Stimulated activated CD4-positive, alpha-beta T cell treated with anti-CD3 and anti-CD28 coated beads, Interleukin-2, amount 100 ng/mL, for 4 hours (primary cell): ENCODE measurements around the gene SLC52A3.
"Not testable (repeated sequence)": the region's sequence is repeated elsewhere in the genome, so short reads cannot be mapped to it uniquely, and the experiment has no call there.

Source experiments
- DNase-seq: peaks from one replicate; pipeline ENCODE4 v3.0.0-alpha.2; 2020; ENCODE audit warnings: low read depth

Gene SLC52A3

DNA sequence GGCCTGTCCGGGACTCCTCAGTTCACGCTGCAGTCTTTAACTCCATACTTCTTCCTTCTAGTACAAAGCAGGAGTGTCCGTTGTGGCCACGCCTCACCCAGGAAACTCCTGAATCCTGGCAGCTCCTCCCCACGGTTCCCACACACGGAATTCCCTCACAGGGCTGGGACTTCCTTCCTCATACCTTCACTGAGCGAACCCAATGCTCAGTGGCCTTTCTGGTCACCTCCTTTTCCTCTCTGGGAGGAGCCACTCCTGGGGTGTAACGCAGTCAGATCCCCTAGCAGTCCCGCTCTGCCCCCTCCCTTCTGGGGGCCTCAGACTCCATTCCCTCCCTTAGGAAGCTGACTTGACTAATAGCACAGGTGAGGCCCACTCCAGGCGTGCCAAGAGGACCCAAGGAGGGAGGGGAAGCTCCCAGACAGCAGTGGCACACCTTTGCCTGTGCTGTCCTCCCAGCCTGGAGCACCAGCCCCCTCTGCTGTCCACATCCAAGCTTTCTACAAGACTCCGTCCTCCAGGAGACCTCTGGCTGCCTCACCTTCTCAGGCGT lies at the start of gene SLC52A3:
SLC52A3 (minus strand) TSS at position 75 of the 553 bp plus-strand sequence. CDS start 2,726 bp downstream, outside the sequence.
- no peak for DNase-seq

DNA sequence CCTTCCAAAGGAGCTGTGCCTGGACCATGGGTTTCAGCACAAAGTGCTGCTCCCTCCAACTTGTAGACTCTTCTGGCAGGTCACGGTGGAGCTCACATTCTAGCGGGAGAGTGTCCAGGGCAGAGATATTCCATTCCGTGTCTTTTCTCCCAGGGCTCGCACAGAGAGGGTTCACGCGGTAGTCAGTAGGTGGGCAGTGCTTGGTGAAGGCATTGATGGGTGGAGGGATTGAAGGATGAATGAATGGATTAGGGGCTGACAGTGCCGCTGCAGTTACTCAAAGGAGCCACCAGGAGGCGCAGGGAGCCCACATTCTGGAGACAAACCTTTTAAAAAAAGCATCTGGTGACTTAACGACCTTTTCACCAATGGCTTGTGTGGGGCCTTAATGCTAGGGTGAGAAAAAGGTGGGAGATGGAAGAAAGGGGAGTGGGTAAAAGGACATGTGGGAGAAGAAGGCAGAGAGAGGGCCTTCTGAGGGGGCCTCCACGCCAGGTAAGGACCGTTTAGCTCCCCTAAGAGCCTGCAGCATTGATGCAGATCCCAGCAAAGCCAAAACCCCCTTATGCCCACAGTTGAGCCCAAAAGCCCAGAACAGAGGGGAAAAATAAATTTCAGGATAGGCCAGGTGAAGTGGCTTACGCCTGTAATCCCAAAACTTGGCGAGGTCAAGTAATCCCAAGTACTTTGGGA lies 47.8 kb upstream of the SLC52A3 start:
- DNase-seq: peak; percentile 52

DNA sequence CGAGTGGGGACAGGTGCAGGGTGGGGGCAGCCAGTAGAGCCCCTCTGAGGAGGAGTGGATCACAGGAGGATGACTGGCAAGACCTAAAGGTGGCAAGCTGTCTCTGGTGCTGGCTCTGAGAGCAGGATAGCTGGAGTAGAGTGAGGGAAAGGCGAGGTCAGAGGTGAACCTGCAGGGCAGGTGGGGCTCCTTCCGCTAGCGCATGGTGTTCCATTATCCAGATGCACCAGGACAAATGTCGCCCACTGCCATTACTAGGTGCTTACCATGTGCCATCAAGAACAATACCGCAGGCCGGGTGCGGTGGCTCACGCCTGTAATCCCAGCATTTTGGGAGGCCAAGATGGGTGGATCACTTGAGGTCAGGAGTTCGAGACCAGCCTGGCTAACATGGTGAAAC lies 46.9 kb upstream of the SLC52A3 start:
- no peak for DNase-seq

DNA sequence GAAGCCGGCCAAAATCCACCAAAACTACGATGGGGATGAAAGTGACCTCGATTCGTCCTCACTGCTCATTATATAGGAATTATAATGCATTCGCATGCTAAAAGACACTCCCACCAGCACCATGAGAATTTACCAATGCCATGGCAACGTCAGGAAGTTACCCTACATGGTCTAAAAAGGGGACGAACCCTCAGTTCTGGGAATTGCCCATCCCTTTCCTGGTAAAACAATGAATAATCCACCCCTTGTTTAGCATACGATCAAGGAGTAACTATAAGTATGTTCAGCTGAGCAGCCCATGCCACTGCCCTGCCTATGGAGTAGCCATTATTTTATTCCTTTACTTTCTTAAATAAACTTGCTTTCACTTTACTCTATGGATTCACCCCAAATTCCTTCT lies 45.1 kb upstream of the SLC52A3 start:
- DNase-seq: no peak

DNA sequence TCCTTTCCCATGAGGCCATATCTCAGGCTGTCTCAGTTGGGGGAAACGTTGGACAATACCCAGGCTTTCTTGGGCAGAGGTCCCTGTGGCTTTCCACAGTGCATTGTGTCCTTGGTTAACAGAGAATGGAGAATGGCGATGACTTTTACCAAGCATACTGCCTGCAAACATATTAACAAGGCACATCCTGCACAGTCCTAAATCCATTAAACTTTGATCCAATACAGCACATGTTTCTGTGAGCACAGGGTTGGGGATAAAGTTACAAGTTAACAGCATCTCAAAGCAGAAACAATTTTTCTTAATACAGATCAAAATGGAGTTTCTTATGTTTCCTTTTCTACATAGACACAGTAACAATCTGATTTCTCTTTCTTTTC lies 44.1 kb upstream of the SLC52A3 start:
- not testable (repeated sequence) for DNase-seq

DNA sequence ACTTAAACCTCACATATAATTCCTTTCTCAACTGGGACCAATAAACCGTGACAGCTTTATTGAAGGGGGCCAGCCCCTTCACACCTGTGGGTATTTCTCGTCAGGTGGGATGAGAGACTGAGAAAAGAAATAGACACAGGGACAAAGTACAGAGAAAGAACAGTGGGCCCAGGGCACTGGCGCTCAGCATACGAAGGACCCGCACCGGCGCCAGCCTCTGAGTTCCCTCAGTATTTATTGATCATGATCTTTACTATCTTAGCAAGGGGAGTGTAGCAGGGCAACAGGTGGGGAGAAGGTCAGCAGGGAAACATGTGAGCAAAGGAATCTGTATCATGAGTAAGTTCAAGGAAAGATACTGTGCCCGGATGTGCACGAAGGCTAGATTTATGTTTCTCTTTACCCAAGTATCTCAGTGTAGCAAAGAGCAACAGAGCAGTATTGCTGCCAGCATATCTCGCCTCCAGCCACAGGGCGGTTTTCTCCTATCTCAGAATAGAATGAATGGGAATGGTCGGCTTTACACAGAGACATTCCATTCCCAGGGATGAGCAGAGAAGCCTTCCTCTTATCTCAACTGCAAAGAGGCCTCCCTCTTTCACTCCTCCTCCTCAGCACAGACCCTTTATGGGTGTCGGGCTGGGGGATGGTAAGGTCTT lies 43.6 kb upstream of the SLC52A3 start:
- not testable (repeated sequence) for DNase-seq

DNA sequence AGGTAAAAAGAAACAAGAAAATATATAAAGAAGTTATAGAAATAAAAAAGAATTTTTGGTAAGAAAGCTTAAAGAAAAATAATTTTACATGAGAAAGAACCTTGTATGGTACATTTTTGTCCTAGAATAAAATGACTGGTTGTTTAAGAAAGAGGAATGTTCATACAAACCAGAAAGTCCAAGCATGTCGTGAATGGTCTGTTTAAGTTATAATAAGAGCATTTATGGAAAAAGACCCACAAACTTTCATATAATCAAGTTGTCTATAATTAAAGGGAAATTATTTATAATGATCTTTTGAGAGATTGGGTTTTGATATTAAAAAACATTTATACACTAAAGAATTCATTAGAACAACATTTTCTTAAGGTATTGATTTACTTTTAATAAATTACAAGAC lies 37.4 kb upstream of the SLC52A3 start:
- DNase-seq: no peak

DNA sequence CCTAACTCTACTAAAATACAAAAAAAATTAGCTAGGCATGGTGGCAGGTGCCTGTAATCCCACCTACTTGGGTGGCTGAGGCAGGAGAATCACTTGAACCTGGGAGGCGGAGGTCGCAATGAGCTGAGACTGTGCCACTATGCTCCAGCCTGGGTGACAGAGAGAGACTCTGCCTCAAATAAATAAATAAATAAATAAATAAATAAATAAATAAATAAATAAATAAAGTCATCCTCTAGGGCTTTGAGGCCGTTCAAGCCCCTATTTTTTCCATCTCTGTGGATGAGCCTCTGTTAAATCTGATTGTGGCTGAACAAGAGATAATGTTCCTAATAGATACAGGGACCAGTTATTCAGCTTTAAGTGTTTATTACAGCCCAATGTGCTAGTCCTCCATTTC lies 33.4 kb upstream of the SLC52A3 start:
- no peak for DNase-seq

DNA sequence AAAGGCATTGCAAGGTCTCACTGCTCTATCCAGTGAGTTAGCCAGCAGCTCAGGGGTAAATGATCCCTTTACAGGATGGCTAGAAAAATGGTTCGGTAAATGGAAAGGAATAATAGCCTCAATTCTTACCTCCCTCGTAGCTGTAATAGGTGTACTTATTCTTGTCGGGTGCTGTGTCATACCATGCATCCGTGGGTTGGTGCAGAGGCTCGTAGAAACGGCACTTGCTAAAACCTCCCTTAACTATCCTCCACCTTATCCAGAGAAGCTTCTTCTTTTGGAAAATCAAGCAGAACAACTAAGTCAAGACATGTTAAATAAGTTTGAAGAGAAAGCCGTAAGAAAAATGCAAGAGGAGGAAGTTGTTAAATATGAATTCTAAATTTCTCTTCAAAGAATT lies 31.7 kb upstream of the SLC52A3 start:
- DNase-seq: not testable (repeated sequence)

DNA sequence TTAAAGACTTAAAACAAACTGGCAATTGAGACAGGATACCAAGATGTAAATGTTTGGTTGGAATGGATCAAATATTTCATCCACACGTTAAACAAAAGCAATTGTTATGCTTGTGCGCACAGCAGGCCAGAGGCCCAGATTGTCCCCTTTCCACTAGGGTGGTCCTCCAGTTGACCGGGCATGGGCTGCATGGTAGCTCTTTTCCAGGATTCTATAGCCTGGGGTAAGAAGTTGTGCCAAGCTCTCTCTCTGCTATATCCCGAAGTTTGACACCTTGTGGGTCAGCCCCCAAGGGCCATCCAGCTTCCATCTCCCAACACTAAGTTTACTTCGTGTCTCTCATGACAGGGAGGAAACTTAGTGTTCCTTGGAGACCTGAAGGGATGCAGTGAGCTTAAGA lies 30.4 kb upstream of the SLC52A3 start:
- DNase-seq: not testable (repeated sequence)

DNA sequence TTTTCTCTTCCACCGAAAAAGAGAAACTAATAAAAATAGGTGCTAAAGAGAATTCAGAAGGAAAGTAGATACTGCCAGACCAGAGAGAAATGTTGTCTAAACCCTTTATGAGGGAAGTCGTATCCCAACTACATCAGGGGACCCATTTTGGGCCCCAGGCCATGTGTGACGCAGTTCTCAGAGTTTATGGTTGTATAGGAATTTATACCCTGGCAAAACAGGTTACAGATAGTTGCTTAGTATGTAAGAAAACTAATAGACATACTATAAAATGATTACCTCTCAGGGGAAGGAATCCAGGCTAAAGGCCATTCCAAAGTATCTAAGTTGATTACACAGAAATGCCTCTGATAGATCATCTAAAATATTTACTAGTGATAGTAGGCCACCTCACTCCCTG lies 28.6 kb upstream of the SLC52A3 start:
- no peak for DNase-seq

DNA sequence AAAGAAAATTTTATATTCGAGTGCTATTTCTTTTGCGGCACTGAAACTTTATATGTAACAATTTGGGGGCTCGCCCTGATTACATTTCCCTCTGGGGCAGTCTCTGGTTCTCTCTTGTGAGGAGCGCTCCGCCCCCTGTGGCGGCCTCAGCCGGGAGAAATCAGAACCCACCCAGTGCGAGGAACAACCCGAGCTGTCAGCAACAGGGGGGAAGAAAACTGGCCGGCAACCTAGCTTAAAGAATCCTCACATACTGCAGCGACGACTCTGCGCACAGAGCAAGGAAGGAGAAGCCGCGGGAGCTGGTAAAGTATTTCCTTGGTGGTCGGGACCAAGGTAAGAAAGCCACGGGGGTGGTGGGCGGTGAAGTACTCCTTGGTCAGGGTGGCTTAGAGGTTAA lies 23.9 kb upstream of the SLC52A3 start:
- DNase-seq: no peak

DNA sequence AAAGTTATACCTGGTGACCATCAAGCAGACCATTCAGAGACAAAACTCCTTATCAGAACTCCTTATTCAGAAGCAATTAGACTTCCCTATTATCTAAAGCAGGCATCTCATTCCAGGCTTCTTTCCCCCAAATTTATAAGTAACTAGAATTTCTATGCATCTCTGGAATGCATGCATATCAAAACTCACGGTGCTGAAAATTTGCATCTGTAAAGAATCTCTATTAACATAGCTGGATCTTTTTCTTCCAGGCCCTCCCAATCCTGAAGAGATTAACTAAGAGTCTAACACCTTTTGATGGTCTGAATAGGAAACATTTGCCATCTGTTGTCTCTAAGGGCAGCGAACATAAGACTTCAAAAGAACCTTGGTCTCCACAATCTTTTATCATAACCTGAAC lies 22.8 kb upstream of the SLC52A3 start:
- DNase-seq: no peak

DNA sequence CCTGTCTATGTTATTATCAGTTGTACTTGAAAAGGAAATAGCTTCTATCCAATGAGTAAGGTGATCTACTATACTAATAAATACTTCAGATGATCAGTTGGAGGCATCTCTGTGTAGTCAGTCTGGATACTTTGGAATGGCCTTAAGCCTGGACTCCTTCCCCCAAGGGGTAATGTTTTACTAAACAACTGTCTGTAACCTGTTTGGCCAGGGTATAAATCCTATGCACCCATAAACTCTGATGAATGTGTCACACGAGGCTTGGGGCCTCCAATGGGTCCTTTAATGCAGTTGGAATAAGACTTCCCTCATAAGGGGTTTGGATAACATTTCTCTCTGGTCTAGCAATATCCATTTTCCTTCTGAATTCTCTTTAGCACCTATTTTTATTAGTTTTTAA lies 19.5 kb upstream of the SLC52A3 start:
- DNase-seq: no peak

DNA sequence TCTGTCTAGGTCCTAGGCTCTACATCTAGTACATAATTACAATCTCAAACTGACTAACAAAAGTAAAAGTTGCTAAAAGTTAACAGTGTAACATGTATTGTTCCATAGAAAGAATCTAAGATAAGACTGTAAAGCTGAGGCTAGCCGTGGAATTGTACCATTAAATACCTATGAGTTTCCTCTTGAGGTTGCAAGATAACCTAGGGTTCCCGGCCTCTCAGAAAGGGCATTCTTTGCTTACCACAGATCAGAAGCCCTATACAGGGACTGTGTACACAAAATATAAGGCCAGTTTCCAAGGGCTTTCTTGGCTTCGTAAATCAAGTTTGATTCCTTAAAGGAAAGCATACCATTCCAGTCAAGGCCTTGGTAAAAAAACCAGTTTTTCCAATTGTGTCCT lies 11.5 kb upstream of the SLC52A3 start:
- DNase-seq: no peak

DNA sequence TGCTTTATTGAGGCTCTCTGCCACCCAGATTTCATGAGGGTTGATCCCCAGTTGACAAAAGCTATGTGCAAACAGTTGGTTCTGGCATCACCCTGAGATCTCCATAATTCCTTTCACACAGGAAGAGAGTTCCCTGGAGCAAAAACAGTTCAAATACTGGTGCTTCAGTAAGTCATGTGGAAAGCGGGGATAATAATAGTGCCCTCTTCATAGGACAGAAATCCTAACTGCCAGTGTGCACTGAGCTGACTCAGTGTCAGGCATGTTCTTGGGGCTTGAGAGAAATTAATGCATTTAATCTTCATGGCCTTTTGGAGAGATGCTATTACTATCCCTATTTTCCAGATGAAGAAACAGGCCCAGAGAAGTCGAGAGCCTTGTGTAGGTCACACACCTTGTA lies 7.9 kb upstream of the SLC52A3 start:
- no peak for DNase-seq

DNA sequence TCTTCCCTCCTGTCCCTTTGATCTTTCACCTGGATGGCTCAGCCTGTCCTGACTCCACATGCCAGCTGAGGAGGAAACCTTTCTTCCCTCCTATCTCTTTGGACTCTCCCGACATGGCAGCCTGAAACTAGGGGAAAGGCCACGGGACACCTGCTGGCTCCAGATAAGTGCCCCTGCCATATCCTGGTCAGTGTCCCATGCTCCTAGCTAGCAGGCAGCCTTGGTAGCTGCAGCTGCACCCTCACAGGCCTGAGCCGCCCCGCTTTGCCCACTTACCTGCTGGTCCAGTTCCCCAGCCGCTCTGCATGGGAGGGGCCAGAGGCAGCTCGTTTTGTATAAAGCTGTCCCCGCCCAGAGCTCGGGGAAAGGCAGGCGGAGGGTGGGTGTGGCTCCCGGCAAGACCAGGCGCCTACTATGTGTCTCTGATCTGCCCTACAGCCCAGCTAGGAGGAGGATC lies 7.4 kb upstream of the SLC52A3 start:
- no peak for DNase-seq

DNA sequence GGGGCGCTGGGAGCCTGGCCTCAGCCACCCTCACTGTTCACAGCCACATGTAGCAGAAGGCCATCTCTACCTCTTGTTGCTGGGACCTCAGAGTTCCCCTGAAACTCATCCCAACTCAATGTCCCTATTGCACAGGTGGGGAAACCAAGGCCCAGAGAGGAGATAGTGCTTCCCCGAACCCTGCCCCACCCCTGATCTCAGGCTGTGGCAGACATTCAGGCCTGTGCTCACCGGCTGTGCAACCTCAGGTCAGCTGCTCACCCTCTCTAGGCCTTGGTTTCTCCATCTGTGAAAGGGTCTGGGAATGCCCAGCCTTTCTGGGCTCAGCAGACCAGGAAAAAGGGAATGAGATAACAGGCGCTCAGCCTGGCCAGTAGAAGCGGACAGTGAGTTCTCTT lies 6.4 kb upstream of the SLC52A3 start:
- no peak for DNase-seq

DNA sequence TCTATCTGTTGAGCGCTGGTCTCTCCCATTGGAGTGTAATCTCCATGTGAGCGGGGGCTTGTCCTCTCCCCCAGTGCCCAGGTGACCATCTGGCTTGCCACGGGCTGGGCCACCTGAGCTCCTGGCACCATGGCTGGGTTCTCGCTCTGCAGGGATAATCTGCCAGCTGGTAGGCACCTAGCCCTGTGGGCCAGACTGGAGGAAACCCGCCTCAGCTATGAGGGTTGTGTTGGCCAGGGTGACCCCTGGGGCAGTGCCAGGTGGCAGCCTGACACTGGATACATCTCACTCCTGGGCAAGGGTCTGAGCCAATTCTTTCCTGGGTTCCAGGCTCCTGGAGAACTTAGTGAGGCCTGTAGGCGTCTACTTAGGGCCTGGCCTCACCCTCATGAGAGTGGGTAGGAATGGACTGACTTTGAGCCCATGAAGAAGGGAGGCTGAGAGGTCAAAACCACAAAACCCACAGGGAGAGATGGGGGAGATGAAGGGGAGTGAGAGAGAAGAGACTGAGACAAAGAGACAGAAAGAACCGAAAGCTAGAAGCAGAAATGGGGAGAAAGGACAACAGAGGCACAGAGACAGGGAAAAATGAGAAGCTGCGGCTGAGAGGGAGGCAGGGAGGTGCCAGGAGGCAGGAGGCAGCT lies 5.8 kb upstream of the SLC52A3 start:
- no peak for DNase-seq

DNA sequence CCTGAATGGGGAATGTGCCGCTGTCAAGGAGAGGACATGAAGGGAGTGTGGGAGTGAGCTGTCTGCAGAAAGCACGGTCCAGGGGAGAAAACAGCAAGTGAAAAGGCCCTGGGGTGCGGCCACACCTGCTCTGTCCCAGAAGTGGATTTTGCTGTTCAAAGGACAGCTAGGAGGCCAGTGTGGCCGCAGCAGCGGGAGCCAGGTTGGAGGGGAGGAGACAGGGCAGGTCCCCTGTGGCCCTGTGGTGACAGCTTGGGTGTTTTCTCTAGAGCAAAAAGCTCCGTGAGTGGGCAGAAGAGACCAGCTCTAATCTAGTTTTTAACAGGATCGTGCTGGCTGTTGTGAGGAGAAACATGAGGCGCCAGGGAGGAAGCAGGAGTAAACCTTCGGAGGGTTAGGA lies 4.5 kb upstream of the SLC52A3 start:
- no peak for DNase-seq

DNA sequence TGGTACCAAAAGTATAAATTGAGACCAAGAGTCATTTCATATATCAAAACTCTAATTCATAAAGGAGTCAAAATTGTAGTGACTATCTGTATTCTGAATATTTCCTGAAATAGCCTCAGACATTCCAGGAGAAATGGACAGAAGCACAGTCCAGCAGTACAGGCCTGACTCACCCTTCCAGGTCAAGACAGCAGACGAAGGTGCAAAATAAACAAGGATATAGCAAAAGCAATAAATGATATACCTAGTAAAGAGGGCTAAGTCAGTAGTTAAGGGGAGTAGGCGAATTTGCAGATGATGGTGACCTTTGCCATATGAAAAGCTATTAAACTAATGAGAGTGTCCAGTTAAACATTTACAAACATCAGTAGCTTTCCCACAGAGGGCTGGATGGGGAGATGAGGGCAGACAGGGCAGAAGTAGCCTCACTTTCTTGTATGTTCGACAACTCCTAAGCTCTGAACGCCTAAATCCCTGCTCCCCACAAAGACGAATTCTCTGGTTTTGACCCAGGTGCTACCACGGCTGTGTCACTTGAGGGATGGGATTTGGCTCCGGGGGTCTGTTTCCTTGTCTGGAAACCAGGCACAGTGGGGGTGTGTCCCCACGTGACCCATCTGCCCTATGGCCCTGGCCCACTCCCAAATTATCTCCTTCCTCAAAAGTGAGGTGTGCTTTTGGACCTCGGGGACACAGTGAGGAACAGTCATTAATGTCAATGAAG lies 3.6 kb upstream of the SLC52A3 start:
- no peak for DNase-seq

DNA sequence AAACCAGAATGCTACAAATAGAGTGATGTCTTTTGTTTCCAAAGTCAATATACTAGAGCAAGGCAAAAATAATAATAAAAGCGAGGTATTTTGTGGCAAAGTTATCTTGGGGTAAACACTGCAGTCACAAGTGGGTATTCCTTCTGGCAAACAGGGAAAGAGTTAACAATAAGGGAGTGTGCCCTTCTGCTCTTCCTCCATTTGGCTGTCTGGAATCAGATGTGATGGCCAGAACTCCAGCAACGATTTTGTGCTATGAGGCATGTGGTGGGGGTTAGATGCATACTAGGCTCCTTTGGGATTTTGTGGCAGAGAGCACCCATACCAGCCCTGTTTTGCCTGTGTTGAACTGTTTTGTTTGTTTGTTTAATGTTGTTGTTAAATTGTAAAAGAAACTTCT lies 2.4 kb upstream of the SLC52A3 start:
- no peak for DNase-seq
